GM12878 (cell line): ENCODE measurements around the gene CAST. TPM values are rescaled to one million over a fixed set of nuclear protein-coding genes. Genes with fewer than 3 reads are reported as not detected.

ENCODE experiments used
- BRCA1 ChIP-seq: IDR thresholded peaks from 2 replicates; pipeline ENCODE4 v1.6.1; 2011; ENCODE audit warnings: low read depth, low read length, improper control_type of control experiment
- MYC ChIP-seq: IDR thresholded peaks from 2 replicates; pipeline ENCODE4 v1.6.1; 2011; ENCODE audit warnings: mild to moderate bottlenecking, low read length, moderate library complexity, inconsistent platforms; ENCODE audit not compliant: insufficient read depth, insufficient replicate concordance, insufficient read length, severe bottlenecking
- NFIC ChIP-seq: IDR thresholded peaks from 2 replicates; pipeline ENCODE4 v1.6.1; 2012; ENCODE audit warnings: low read depth, mild to moderate bottlenecking, inconsistent platforms, low read length, moderate library complexity
- RBBP5 ChIP-seq: fragments of 200-600 bp; sonication (generic); conservative IDR thresholded peaks from 2 replicates; pipeline ENCODE4 v1.6.1; 2016
- SKIL ChIP-seq: fragments of 450-650 bp; IDR thresholded peaks from 2 replicates; pipeline ENCODE4 v1.6.1; 2017; ENCODE audit warnings: mild to moderate bottlenecking, low read depth, inconsistent platforms; ENCODE audit not compliant: poor library complexity, severe bottlenecking
- TCF12 ChIP-seq: IDR thresholded peaks from 2 replicates; pipeline ENCODE4 v1.6.1; 2011; ENCODE audit warnings: low read depth, mild to moderate bottlenecking, low read length
- ZBTB11 ChIP-seq: fragments of 450-650 bp; formaldehyde crosslinking; IDR thresholded peaks from 2 replicates; pipeline ENCODE4 v1.5.0; 2022; ENCODE audit warnings: mild to moderate bottlenecking, missing genetic modification characterization
- ZNF274 ChIP-seq: IDR thresholded peaks from one replicate; pipeline ENCODE4 v1.8.0; 2011; ENCODE audit not compliant: insufficient read length, insufficient read depth
- ZNF622 ChIP-seq: fragments of 450-650 bp; IDR thresholded peaks from 2 replicates; pipeline ENCODE4 v1.6.1; 2017; ENCODE audit warnings: mild to moderate bottlenecking, inconsistent platforms
- polyA plus RNA-seq, 11 experiments: library from polyadenylated mRNA; depleted of rRNA in 4 of 11; unstranded in 6 of 11; stranded (reverse) in 5 of 11; fragments of >200 nt; fragmentation: Nextera tagmentation in 4 of 11; fragmentation: Illumina TruSeq in 1 of 11; extraction: Ambion mirVana in 4 of 11; extraction: Trizol in 1 of 11; gene quantifications; 1 replicate in 1 of 11; 2 replicates in 10 of 11; pipeline versions ENCODE4 v1.2.1 to v1.2.3, GENCODE V29; 2011 to 2016; ENCODE audit warnings: inconsistent platforms in 2 of 11, missing spikeins in 2 of 11, low read depth in 1 of 11
- total RNA-seq, 4 experiments: library from RNA; depleted of rRNA in 3 of 4; stranded (reverse); fragments of >200 nt in 3 of 4; fragmentation: Illumina TruSeq in 1 of 4; extraction: Trizol in 1 of 4; gene quantifications; 2 replicates each; pipeline versions ENCODE4 v1.2.1 to v1.2.3, GENCODE V29; 2013 to 2021

The CAST gene
- total and polyA plus RNA-seq, 10 of the 15 experiments (the other 5 are each of a cell fraction or from before 2014, with no cell fraction given), result 31.7 to 140 (median 68.5) TPM

- TF ChIP-seq SKIL (no peak), ZNF622 (no peak), ZNF274 (no peak), ZBTB11 (CRISPR knock-in tag) (no peak), RBBP5 (no peak), MYC (no peak), BRCA1 (no peak), TCF12 (no peak), NFIC (no peak)
- TF ChIP-seq, all 136 proteins: peak for 0
Observed at GRCh38 chr5:96680759-96681470, 18.7 kb downstream of the CAST start (continued).
